HG03520 (cell line): ENCODE data around the gene IL12RB1.
"Not testable (repeated sequence)": the region's sequence is repeated elsewhere in the genome, so short reads cannot be mapped to it uniquely, and the experiment has no call there.

Experiments used
- ATAC-seq: cut with Tn5 transposase; IDR thresholded peaks from one replicate; pipeline ENCODE4 v1.9.1; 2021; ENCODE audit warnings: mild to moderate bottlenecking, moderate library complexity; ENCODE audit not compliant: unreplicated experiment

Gene IL12RB1

DNA sequence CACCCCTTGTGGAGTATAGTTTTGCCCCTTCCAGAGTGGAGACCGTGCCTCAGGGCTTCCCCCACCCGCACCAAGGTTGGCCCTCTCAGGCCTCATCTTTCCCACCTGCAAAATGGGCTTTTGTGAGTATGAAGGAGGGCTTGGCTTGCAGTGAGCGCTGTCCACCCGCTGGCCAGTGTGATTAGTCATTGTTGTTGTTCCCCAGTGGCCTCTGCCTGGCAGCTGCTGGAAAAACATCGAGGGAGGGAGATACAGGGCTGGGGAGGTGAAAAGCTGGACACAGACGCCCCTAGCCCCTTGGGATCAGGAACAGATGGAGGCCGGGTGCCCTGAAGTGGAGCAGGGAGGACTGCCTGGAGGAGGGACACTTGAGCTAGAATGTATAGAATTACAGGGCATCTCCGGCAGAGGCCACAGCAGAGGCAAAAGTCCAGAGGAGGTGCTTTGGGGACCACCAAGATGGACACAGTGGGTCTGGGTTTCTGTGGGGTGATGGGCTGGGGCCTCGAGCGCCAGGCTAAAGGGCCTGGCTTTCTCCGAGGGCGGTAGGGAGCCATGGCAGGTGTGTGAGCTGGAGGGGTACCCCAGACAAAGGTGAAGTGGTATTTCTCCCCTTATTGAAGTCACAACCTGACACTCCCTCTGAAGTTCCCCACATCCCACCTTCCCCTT, 3.9 kb upstream of the IL12RB1 start:
- no peak for ATAC-seq

DNA sequence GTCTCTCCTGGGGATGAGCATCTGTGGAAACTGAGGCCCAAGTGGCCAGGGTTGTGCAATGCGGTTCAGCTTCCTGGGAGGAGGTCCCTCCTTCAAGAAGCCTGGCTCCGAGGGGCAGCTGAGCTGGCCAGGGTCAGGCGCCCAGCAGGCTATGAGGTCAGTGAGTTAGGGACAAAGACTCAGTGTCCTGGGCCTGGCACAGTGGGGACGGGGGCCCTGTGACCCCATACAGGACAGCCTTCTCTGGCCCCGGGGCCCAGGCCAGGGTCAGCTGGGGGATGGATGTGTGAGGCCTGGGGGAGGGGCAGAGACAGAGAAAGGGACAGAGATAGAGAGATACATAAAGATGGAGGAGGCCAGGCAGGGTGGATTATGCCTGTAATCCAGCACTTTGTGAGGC, 3.0 kb upstream of the IL12RB1 start:
- no peak for ATAC-seq

DNA sequence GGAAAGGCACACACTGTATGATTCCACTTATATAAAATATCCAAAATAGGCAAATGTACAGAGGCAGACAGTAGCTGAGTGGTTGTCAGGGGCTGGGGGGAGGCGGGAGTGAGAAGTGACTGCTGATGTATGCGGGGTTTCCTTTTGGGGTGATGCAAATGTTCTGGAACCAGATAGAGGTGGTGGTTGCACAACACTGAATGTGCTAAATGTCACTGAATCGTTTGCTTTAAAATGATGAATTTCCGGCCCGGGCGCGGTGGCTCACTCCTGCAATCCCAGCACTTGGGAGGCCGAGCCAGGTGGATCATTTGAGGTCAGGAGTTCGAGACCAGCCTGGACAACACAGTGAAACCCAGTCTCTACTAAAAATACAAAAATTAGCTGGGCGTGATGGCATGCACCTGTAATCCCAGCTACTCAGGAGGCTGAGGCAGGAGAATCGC, 2.4 kb upstream of the IL12RB1 start:
- not testable (repeated sequence) for ATAC-seq

DNA sequence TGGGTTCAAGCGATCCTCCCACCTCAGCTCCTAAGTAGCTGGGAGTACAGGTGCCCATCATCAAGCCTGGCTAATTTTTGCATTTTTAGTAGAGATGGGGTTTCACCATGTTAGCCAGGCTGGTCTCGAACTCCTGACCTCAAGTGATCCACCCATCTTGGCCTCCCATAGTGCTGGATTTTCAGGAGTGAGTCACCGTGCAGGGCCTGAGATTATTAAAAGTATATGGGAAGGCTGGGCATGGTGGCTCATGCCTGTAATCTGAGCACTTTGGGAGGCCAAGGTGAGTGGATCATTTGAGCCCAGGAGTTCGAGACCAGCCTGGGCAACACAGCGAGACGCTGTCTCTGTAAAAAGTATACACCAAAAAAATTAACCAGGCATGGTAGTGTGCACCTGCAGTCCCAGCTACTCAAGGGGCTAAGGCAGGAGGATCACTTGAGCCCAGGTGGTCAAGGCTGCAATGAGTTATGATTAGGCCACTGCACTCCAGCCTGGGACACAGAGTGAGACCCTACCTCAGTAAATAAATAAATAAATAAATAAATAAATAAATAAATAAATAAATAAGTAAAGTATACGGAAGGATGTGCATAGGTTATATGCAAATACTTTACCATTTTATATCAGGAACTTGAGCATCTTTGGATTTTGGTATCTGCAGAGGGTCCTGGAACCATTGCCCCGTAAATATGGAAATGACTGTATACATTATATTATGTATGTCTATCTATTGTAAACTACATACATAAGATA, 854 bp downstream of the IL12RB1 start:
- ATAC-seq = no peak

DNA sequence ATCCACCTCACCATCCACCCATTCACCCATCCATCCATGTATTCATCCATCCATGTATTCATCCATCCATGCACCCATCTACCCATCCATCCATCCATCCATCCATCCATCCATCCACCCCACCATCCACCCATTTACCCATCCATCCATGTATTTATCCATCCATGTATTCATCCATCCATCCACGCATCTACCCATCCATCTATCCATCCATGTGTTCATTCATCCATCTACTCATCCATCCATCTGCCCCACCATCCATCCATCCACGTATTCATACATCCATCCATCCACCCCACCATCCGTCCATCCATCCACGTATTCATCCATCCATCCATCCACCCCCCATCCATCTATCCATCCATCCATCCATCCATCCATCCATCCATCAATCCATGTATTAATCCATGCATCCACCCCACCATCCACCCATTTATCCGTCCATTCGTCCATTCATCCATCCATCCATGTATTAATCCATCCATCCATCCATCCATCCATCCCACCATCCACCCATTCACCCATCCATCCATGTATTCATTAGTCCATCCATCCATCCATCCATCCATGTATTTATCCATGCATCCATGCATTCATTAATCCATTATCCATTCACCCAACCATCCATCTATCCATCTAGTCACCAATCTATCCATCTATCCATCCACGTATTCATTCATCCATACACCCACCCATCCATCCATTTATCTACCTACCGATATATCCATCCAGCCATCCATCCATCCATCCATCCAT, 2.6 kb downstream of the IL12RB1 start:
- ATAC-seq = no peak

DNA sequence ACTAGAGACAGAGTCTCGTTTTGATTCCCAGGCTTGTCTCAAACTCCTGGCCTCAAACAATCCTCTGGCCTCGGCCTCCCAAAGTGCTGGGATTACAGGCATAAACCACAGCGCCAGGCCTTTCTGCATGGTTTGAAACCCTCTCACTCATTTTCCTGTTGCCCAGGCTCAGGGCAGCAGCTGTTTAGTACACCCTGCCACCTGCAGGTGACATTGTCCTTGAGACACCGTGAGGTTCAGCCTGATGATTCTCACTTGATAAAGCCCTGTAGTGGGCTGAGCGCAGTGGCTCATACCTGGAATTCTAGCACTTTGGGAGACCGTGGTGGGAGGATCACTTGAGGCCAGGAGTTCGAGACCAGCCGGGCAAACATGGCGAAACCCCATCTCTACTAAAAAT, 12.5 kb downstream of the IL12RB1 start:
- no peak for ATAC-seq

DNA sequence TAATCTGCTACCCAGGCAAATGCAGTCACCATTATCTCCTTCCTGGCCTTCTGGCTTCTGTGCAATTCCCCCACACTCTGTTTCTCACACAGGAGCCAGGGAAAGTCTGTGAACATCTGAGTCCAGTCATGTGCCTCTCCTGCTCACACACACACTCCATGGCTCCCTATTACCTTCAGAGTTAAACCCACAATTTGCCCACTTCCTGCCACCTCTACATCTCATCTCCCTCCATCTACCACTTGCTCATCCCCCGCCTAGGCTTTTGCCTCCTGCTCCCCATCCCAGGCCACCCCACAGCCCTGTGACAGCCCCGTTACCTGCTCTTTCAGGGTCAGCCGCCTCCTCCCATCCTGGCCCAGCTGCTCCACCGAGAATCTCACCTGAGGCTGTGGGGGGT, 13.5 kb downstream of the IL12RB1 start:
- ATAC-seq = no peak

DNA sequence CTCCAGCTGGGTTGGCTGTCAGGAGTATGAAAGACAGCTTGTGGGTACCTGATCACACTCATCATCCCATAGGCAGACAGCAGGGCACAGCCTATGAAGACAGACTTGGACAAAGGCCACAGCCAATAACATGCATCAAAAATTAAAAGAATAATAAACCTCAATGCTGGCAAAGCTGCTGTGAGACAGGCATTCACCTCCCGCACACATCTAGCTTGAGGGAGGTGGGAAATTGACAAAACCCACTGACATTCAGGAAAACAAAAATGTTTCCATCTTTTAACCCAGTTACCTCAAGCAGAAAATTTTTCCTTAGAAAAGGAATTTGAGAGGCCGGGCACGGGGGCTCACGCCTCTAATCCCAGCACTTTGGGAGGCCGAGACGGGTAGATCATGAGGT, 14.4 kb downstream of the IL12RB1 start:
- no peak for ATAC-seq

DNA sequence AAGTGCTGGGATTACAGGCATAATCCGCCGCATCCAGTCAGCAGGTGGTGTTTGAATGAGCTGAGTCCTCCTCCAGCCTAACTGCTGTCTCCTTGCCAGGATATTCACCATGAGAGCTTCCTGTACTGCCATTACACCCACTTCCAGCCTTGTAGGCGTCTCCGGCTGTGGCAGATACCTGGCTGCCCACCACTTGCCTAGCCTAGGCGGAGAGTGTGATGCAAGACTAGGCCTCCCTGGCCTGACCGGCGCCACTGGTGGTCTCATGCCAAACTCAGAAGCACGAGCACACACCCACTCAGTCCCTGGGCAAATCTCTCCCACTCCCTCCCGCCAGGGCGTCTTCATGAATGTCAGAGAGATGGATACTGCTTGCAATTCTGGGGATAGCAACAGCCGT, 16.6 kb downstream of the IL12RB1 start:
- no peak for ATAC-seq

DNA sequence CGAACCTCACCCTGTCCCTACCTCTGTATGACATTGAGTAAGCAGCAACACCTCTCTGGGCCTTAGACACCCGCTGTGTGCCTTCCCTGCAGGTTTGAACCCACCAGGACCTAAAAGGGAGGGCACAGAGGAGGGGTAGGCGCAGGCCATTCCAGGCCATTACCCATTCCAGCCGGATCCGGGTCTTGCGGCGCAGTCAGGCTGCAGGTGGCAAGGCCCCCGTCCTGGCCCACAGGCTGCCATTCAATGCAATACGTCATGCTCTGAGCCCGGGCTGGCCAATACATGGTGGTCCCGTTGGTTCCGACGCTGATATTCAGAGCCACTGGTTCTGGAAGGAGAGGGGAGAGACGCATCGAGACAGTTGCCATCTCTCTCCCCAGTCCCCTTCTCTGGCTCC, 17.4 kb downstream of the IL12RB1 start:
- ATAC-seq = no peak

DNA sequence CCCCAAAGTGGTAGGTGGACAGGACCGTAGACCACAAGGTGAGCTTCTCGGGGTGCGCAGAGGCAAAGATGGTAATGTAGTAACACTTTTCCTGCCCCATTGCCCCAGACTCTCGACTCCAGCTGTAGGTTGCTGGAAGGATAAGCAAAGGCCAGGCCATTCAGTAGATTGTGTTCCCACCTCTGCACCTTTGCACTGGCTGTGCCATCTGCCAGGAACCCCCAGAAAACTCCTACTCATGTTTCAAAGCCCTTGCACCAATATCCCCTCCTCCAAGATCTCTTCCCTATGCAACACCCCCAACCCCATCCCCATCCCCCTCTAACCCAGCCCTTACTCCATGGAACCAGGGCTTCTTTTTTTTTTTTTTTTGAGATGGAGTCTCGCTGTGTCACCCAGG, 18.3 kb downstream of the IL12RB1 start:
- ATAC-seq = no peak

DNA sequence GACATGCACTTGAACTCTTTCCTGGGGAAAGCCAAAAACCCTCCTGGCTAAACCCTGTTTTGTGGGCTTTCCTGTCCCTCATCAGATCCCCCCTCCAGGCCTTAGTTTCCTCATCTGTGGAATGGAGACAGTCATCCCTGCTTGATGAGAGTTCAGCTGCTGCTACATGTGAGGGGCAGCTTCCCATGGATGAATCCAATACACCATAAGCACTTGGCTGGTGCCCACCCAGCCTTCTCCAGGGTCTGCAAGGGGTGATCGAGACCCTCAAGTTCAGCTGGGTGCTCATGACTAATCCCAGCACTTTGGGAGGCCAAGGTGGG, 21.6 kb downstream of the IL12RB1 start:
- no peak for ATAC-seq

DNA sequence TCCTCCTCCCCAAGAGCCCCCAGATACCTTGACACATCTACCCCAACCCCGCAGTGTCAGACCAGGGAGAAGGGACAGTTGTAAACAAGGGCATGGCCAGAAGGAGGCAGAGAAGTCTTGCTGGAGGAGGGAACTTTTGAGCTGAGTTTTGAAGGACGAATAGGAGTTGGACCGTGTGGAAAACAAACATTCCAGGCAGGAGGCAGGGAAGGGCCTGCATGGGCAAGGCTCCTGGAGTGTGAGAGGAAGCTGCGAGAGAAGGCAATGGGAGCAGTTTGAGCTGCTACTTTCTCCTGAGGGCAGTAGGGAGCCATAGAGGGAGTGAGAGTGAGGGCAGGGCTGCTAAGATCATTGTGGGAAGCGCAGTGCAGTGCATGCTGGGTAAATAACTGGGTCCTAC, 23.3 kb downstream of the IL12RB1 start:
- no peak for ATAC-seq

DNA sequence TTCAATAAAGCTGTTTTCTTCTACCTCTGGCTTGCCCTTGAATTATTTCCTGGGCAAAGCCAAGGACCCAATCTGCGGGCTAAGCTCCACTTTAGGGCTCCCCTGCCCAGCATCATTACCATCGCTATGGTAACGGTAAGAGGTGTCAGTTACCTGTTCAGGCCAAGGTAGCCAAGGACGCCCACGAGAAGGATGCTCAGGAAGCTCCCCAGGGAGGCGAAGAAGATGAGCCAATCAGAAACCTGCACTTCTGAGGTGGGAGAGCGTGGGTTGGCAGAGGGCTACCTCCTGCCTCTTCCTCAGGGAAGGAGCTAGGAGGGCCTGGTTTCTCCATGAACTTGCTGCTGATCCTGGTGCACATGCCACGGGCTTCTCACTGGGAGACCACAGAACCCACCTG, 24.7 kb downstream of the IL12RB1 start:
- ATAC-seq = no peak

DNA sequence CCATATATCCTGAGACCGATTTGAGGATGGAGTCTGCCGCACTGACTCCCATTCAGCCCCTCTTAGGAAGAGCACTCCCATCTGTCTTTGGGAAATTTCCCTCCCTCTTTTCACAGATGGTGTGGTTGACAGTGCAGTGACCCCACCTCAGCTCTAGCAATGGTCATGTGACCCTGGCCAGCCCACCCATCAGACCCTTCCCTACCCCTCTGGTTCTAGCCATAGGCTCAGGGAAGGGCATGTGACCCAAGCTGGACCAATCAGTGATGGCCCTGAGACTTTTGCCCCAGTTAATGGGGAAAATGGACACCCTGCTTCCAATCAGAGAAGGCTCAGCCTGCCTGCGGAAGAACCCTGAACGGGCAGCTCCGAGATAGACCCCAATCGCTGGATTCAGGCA, 26.3 kb downstream of the IL12RB1 start:
- no peak for ATAC-seq

DNA sequence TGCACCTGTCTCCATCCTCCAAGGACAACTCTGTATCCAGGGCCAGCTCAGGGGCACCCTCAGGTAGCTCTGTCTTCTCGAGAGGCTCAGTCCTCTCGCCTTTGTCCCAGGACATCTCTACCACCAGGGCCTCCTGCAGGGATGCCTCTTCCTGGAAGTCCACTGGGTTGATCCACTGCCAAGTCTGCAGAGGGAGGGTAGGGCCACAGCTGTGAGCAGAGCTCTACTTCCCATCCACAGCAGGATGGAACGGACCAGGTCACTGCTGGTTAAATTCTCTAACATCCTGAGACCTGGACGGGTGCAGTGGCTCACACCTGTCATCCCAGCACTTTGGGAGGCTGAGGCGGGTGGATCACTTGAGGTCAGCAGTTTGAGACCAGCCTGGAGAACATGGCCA, 26.8 kb downstream of the IL12RB1 start:
- no peak for ATAC-seq

DNA sequence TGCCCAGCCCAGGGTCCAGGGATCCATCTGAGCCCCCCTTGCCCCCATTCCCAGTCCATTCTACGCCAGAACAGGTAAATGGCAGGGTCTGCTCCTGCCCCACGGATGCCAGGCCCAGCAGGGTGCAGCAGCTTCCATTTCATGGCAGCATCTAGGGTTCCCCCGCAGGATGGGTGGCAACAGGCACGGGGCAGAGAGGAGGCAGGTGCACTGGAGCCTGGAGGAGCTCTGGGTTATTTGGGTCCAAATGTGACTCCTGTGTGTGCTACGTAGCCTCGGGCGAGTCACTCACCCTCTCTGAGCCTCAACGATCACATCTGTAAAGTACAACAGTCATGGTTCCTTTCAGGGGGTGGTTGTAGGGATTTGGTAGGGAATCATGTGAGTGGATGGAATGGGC, 27.4 kb downstream of the IL12RB1 start:
- ATAC-seq = no peak

DNA sequence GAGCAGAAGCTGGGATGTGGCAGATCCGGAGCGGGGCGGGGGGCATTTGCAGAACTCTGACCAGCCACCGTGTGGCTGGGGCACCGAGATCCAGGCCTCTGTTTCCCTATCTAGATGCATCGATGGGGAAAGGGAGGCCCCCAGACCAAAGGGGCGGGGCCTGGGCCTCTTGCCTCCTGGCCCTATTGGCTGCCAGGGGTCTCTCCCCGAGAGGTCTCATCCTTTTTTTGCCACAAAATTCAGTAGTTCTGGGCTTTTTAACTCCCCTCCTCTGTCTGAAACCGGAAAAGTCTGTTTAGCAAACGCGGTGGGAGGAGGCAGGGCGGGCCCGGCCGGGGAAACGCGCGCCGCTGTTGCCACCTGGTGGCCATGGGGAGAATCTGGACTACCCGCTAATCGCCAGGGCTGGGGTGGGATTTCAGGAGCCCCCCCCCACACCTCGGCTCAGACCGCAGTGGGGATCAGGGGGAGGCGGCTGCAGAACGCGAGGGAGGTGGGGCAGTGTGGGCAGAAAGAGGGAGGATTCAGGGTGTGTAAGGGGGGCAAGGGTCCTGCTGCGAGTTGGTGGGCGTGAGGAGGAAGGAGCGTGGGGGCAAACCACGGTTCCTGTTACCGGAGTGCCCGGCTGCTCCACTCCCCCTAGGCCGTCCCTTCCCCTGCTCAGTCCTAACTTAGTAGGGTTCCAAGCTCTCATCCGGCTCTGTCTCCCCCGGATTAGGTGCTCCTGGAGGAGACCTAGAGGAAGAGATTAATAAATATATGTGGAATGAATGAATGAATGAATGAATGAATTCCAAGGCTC, 28.3 kb downstream of the IL12RB1 start:
- no peak for ATAC-seq

DNA sequence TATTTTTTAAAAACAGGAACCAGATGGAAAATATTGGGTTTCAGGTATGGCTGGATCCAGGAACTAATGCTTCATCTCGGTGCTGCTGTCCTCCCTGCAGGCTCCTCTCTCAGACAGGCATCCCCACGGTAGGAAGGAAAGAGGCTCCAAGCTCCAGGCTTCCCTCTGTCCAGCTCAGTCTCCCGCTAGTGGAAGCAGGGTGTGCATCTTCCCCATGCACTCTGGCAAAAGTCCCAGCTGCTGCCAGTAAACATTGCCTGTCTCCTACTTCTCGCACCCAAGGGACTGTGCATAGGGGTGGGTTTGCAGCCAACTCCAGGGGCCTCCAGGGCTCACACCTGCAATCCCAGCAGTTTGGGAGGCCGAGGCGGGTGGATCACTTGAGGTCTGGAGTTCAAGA, 29.2 kb downstream of the IL12RB1 start:
- no peak for ATAC-seq

DNA sequence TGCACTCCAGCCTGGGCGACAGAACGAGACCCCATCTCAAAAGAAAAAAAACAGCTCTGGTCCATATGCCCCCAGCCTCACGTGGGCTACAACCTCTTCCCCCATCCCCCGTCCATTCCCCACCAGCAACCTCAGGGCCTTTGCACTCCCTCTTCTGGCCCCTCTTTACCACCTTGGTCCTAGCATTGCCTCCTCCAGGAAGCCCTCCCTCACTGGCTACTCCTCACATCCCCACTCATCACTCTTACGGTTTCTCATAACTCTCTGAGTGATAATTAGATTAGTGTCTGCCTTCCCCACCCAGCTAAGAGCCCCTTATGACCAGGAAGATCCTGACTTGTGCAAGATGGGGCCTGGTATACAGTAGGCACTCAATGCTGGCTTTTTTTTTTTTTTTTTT, 30.8 kb downstream of the IL12RB1 start:
- no peak for ATAC-seq

DNA sequence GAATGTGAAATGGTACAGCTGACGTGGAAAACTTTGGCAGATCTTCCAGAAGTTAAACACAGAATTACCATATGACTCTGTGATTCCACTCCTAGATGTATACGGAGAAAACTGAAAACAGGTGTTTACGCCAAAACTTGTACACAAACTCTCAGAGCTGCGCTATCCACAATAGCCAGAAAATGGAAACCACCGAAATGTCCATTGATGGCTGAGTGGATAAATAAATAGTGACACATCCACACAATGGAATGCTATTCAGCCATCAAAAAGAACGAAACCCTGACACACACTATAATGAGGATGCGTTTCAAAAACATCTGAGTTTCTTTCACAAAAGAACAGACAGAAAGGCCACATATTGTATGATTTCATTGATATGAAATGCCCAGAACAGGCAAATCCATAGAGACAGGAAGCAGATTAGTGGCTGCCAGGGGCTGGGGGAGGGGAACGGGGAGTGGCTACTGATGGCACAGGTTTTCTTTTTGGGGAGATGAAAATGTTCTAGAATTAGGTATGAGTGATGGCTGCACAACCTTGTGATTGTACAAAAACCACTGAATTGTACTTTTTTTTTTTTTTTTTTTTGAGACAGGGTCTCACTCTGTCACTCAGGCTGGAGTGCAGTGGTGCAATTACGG, 33.0 kb downstream of the IL12RB1 start:
- no peak for ATAC-seq
